Esophagus muscularis mucosa (tissue), 4 donors: Measurements from ENCODE around the gene PABPN1. TPM values are rescaled to one million over a fixed set of nuclear protein-coding genes. Genes with fewer than 3 reads are reported as not detected.

ENCODE experiments used
- DNase-seq: peaks from one replicate; pipeline ENCODE4 v3.0.0-alpha.2; 2017; ENCODE audit errors: extremely low spot score
- H3K27ac ChIP-seq, 4 donors: fragments of 200-600 bp; sonication (generic); replicated peaks in 1 of 4; 1 replicate in 3 of 4; 2 replicates in 1 of 4; pipeline ENCODE4 v1.5.1; 2016 to 2019; ENCODE audit warnings: mild to moderate bottlenecking in 1 of 4
- H3K27me3 ChIP-seq, 4 donors: fragments of 200-600 bp; sonication (generic); one replicate each; pipeline versions ENCODE4 v1.5.1 to v1.6.0; 2016 to 2019
- H3K36me3 ChIP-seq, 4 donors: fragments of 200-600 bp; sonication (generic); one replicate each; pipeline ENCODE4 v1.5.1; 2016 to 2019
- H3K4me1 ChIP-seq, 4 donors: fragments of 200-600 bp; sonication (generic); one replicate each; pipeline ENCODE4 v1.5.1; 2016 to 2019
- H3K4me3 ChIP-seq, 4 donors: fragments of 200-600 bp; sonication (generic); 1 replicate in 2 of 4; 2 replicates in 2 of 4; pipeline ENCODE4 v1.5.1; 2016 to 2019; ENCODE audit warnings: mild to moderate bottlenecking in 4 of 4, moderate library complexity in 1 of 4
- H3K9me3 ChIP-seq, 4 donors: fragments of 200-600 bp; sonication (generic); 1 replicate in 3 of 4; 2 replicates in 1 of 4; pipeline ENCODE4 v1.5.1; 2016 to 2019
- CTCF ChIP-seq, 3 experiments: fragments of 200-600 bp in 2 of 3; fragments of 450-650 bp in 1 of 3; sonication (generic) in 2 of 3; IDR thresholded peaks; one replicate each; pipeline ENCODE4 v1.5.1; 2017 to 2019; ENCODE audit warnings: antibody characterized with exemption in 3 of 3, mild to moderate bottlenecking in 2 of 3, moderate library complexity in 1 of 3
- EP300 ChIP-seq: sonication (generic); formaldehyde crosslinking; IDR thresholded peaks from one replicate; pipeline ENCODE4 v1.6.1; 2017; ENCODE audit warnings: antibody characterized with exemption
- POLR2A ChIP-seq: fragments of 450-650 bp; IDR thresholded peaks from one replicate; pipeline ENCODE4 v1.6.1; 2017; ENCODE audit warnings: antibody characterized with exemption, moderate library complexity, mild to moderate bottlenecking, low read depth
- POLR2AphosphoS5 ChIP-seq, 2 donors: sonication (generic); formaldehyde crosslinking; IDR thresholded peaks; one replicate each; pipeline ENCODE4 v1.6.1; 2017; ENCODE audit warnings: antibody characterized with exemption in 2 of 2
- WGBS: methylation state at CpG from one replicate; pipeline ENCODE4 v1.1.5; 2018; 5-methylcytosine and 5-hydroxymethylcytosine counted together
- intact Hi-C: fragments of 100-400 bp; cut with DNase I; formaldehyde crosslinking; loops from one replicate; pipeline ENCODE4 v1.15.1; 2023
- total RNA-seq, 4 donors: library from RNA; depleted of rRNA; stranded (reverse); fragments of >200 nt; gene quantifications; one replicate each; pipeline versions ENCODE4 v1.1.0 to v1.2.1, GENCODE V29; 2016

Gene PABPN1
- total RNA-seq, 4 donors from 2014 or later: 44.6 to 68.1 (median 53.9) TPM

GRCh38 chr14:23359167-23359626 lies 37.9 kb downstream of the PABPN1 start:
- no peak for DNase-seq
- WGBS: 77% methylated on average over 10 of the region's 11 CpGs
- no peaks in the 10 kb centered on the region for H3K9me3 ChIP-seq
- H3K27ac ChIP-seq: peak overlapping the region in 3 of 4 donors; percentile 10 to 55 (median 26)
- peaks cover 5 to 62% (median 56%) of the 10 kb centered on the region in 4 donors for H3K4me1 ChIP-seq
- H3K4me3 ChIP-seq: no peak overlapping the region
- intact Hi-C loops: no loop called here
- no peaks in the 10 kb centered on the region for H3K27me3 ChIP-seq
- TF ChIP-seq POLR2AphosphoS5 (IDR thresholded peaks at IDR 0.05) (no peak), POLR2A (no peak), CTCF (IDR thresholded peaks at IDR 0.05) (no peak), EP300 (no peak)
- H3K36me3 ChIP-seq: peaks cover 0 to 47% (median 18%) of the 10 kb centered on the region in 4 donors

- H3K4me3 ChIP-seq: no peak overlapping the region
- peaks cover 5 to 69% (median 63%) of the 10 kb centered on the region in 4 donors for H3K4me1 ChIP-seq
- peaks cover 0 to 3% (median 0%) of the 10 kb centered on the region in 4 donors for H3K27me3 ChIP-seq
- peaks cover 0 to 47% (median 18%) of the 10 kb centered on the region in 4 donors for H3K36me3 ChIP-seq
- WGBS: 93% methylated on average over 15 of the region's 22 CpGs
- intact Hi-C loops: no loop called here
- DNase-seq: no peak
- no peaks in the 10 kb centered on the region for H3K9me3 ChIP-seq
- TF ChIP-seq POLR2AphosphoS5 (IDR thresholded peaks at IDR 0.05): no peak
- TF ChIP-seq EP300: no peak
- TF ChIP-seq CTCF (IDR thresholded peaks at IDR 0.05): no peak
- TF ChIP-seq POLR2A: no peak
- H3K27ac ChIP-seq: peak overlapping the region; percentile 26 to 55 (median 47)
Measured at GRCh38 chr14:23359722-23360447, 38.6 kb downstream of the PABPN1 start.

GRCh38 chr14:23360496-23360895 lies 39.2 kb downstream of the PABPN1 start:
- intact Hi-C loops: no loop called here
- 82% methylated on average over 6 of the region's 11 CpGs for WGBS
- peak overlapping the region; percentile 26 to 55 (median 47) for H3K27ac ChIP-seq
- peak in 1 of 3 experiments; percentile 4 for TF ChIP-seq CTCF (IDR thresholded peaks at IDR 0.05)
- no peak for TF ChIP-seq EP300
- H3K9me3 ChIP-seq: no peaks in the 10 kb centered on the region
- H3K4me1 ChIP-seq: peaks cover 8 to 73% (median 69%) of the 10 kb centered on the region in 4 donors
- no peak for DNase-seq
- no peak overlapping the region for H3K4me3 ChIP-seq
- H3K27me3 ChIP-seq: peaks cover 0 to 10% (median 0%) of the 10 kb centered on the region in 4 donors
- H3K36me3 ChIP-seq: peaks cover 0 to 47% (median 18%) of the 10 kb centered on the region in 4 donors

GRCh38 chr14:23361320-23361719 lies 40.1 kb downstream of the PABPN1 start:
- intact Hi-C loops: no loop called here
- TF ChIP-seq POLR2AphosphoS5 (IDR thresholded peaks at IDR 0.05) (peak; percentile 13 to 51), POLR2A (no peak)
- peaks cover 0 to 16% (median 0%) of the 10 kb centered on the region in 4 donors for H3K27me3 ChIP-seq
- H3K36me3 ChIP-seq: peaks cover 0 to 42% (median 17%) of the 10 kb centered on the region in 4 donors
- DNase-seq: no peak
- peaks cover 13 to 81% (median 77%) of the 10 kb centered on the region in 4 donors for H3K4me1 ChIP-seq
- H3K9me3 ChIP-seq: no peaks in the 10 kb centered on the region
- H3K4me3 ChIP-seq: no peak overlapping the region
- H3K27ac ChIP-seq: peak overlapping the region in 3 of 4 donors; percentile 52 to 57 (median 55)

DNA sequence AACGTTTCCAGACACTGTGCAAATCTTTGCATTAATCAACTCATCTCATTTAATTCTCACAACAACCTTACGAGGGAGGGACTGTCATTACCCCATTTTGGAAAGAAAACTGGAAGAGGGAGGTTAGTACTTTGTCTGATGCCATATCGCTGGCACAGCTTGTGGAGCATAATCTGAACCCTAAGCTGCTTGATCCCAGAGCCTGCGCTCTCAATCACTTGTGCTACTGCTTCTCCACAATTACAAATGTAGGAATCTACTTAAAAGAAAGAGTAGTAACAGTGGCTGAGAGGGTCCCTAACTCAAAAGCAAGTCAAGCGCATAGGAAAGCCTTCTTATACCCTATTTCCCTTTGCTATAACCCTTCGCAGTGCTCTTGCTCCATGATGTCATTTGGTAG lies 40.5 kb downstream of the PABPN1 start:
- Histone ChIP-seq H3K36me3 (peaks cover 0 to 37% (median 15%) of the 10 kb centered on the region in 4 donors), H3K9me3 (no peaks in the 10 kb centered on the region), H3K4me3 (no peak overlapping the region), H3K4me1 (peaks cover 13 to 86% (median 81%) of the 10 kb centered on the region in 4 donors), H3K27me3 (peaks cover 0 to 16% (median 0%) of the 10 kb centered on the region in 4 donors), H3K27ac (peak overlapping the region in 3 of 4 donors; percentile 44 to 57 (median 55))
- intact Hi-C loops: no loop called here
- 73% methylated on average over 6 of the region's 6 CpGs for WGBS
- TF ChIP-seq POLR2AphosphoS5 (IDR thresholded peaks at IDR 0.05): no peak
- TF ChIP-seq POLR2A: no peak
- TF ChIP-seq EP300: no peak
- TF ChIP-seq CTCF (IDR thresholded peaks at IDR 0.05): no peak
- DNase-seq: no peak
